Measurements from ENCODE around the gene MRPL41.
"Not testable (repeated sequence)": the region's sequence is repeated elsewhere in the genome, so short reads cannot be mapped to it uniquely, and the experiment has no call there.

The MRPL41 gene

GRCh38 chr9:137542486-137542885, 9.2 kb upstream of the MRPL41 start:
- TF ChIP-seq, protein P1, sequence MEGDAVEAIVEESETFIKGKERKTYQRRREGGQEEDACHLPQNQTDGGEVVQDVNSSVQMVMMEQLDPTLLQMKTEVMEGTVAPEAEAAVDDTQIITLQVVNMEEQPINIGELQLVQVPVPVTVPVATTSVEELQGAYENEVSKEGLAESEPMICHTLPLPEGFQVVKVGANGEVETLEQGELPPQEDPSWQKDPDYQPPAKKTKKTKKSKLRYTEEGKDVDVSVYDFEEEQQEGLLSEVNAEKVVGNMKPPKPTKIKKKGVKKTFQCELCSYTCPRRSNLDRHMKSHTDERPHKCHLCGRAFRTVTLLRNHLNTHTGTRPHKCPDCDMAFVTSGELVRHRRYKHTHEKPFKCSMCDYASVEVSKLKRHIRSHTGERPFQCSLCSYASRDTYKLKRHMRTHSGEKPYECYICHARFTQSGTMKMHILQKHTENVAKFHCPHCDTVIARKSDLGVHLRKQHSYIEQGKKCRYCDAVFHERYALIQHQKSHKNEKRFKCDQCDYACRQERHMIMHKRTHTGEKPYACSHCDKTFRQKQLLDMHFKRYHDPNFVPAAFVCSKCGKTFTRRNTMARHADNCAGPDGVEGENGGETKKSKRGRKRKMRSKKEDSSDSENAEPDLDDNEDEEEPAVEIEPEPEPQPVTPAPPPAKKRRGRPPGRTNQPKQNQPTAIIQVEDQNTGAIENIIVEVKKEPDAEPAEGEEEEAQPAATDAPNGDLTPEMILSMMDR (IDR thresholded peaks at IDR 0.05), result no peak
- Histone ChIP-seq H3K27ac (no peak overlapping the region), H3K4me3 (no peak overlapping the region)
- DNase-seq (ENCODE audit: low spot score), result no peak

GRCh38 chr9:137543237-137543963, 8.3 kb upstream of the MRPL41 start:
- TF ChIP-seq, protein P1 (IDR thresholded peaks at IDR 0.05), result no peak
- peak overlapping the region in 1 of 2 donors; percentile 59 for H3K27ac ChIP-seq
- DNase-seq (ENCODE audit: low spot score), result no peak
- no peak overlapping the region for H3K4me3 ChIP-seq

GRCh38 chr9:137544176-137544760, 7.4 kb upstream of the MRPL41 start:
- Histone ChIP-seq H3K27ac (peak overlapping the region in 1 of 2 donors; percentile 59), H3K4me3 (no peak overlapping the region)
- TF ChIP-seq, protein P1 (IDR thresholded peaks at IDR 0.05), result no peak
- no peak for DNase-seq (ENCODE audit: low spot score)

GRCh38 chr9:137545123-137545522, 6.6 kb upstream of the MRPL41 start:
- no peak for DNase-seq (ENCODE audit: low spot score)
- Histone ChIP-seq H3K4me3 (no peak overlapping the region), H3K27ac (peak overlapping the region in 1 of 2 donors; percentile 55)
- TF ChIP-seq, protein P1 (IDR thresholded peaks at IDR 0.05), result no peak

GRCh38 chr9:137547687-137548543, 3.8 kb upstream of the MRPL41 start:
- Histone ChIP-seq H3K4me3 (no peak overlapping the region), H3K27ac (peak overlapping the region in 1 of 2 donors; percentile 22)
- TF ChIP-seq, protein P1 (IDR thresholded peaks at IDR 0.05), result no peak
- no peak for DNase-seq (ENCODE audit: low spot score)

- TF ChIP-seq, protein P1 (IDR thresholded peaks at IDR 0.05), result no peak
- peak within 1 kb of the TSS; percentile 92 for H3K4me3 ChIP-seq
- DNase-seq (ENCODE audit: low spot score), result peak; percentile 92
- peak within 1 kb of the TSS; percentile 76 to 92 for H3K27ac ChIP-seq
These were observed 1.5 kb upstream of the MRPL41 start, which contains the start of gene PNPLA7 for GRCh38 chr9:137550231-137550621. Gene PNPLA7 (minus strand): TSS chr9:137550402. CDS start chr9:137550197, 205 bp downstream.

DNA sequence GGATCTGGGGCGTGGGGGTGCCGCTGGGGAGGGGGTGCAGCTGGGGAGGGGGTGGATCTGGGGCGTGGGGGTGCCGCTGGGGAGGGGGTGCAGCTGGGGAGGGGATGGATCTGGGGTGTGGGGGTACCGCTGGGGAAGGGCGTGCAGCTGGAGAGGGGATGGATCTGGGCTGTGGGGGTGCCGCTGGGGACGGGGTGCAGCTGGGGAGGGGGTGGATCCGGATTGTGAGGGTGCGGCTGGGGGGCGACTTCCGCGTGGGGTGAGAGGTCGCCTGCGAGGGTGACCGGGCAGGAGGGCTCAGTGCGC, 768 bp upstream of the MRPL41 start:
- Histone ChIP-seq H3K27ac (peak overlapping the region; percentile 76 to 92), H3K4me3 (peak overlapping the region; percentile 92)
- not testable (repeated sequence) for DNase-seq (ENCODE audit: low spot score)
